Measurements from ENCODE around the gene OLFML2B. TPM values are rescaled to one million over a fixed set of nuclear protein-coding genes. Genes with fewer than 3 reads are reported as not detected.
A peak's percentile ranks its signal among the peaks of the same experiment; 100 is the strongest.

OLFML2B gene
- total RNA-seq, 1 experiment from 2014 or later = not detected

DNA sequence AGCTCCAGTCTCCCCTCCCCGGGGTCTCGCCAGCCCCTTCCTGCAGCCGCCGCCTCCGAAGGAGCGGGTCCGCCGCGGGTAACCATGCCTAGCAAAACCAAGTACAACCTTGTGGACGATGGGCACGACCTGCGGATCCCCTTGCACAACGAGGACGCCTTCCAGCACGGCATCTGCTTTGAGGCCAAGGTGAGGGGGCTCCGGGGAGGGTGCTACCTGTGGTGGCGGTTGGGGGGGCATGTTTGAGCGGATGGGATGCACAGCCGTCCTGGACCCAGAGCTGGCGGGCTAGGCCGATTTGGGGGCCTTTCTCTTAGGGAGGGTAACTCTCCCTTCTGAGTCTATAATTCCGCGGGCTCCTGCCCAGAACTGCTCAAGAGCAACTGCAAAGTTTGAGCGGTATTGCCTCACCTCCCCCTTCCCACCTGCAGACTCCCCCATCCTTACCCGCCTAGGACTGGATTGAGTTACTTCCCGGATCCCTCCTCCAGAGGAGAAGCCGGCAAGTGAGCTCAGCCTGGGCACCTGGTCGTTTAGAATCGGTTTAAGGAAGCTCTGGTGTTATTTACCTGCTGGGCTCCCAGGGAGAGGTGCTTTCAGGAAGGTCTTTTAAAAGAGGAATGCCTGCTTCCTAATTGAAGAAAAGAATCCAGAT lies 46.6 kb upstream of the OLFML2B start:
- ChIA-PET CTCF (no interaction called here), POLR2A (ENCODE audit: unreplicated experiment) (interaction anchor here (0.6 to 0.7 kb wide), 3 partner anchors 62 to 277 kb away, joined by 3 to 9 read pairs (median 7); no protein-coding TSS in a partner anchor)
- Histone ChIP-seq H3K9me2 (ENCODE audit: insufficient read depth) (no peaks in the 10 kb centered on the region), H3K4me3 (peak overlapping the region; percentile 67), H3K79me2 (ENCODE audit: low read depth) (peaks cover 63% of the 10 kb centered on the region), H3K9me3 (ENCODE audit: insufficient read depth, low read depth) (peaks cover 10% of the 10 kb centered on the region; the same call in 1 of the 2 replicates), H3K27ac (peak overlapping the region; percentile 2; the same call in 1 of the 2 replicates), H4K20me1 (ENCODE audit: insufficient read depth) (peaks cover 17% of the 10 kb centered on the region; the same call in 1 of the 2 replicates), H3K36me3 (ENCODE audit: low read depth) (peaks cover 21% of the 10 kb centered on the region), H3K27me3 (ENCODE audit: insufficient read depth, low read depth) (no peaks in the 10 kb centered on the region), H2AFZ (peak overlapping the region; percentile 64), H3F3A (ENCODE audit: insufficient read depth, low read depth) (peaks cover 15% of the 10 kb centered on the region), H3K4me1 (replicated peaks; ENCODE audit: insufficient read depth) (peaks cover 58% of the 10 kb centered on the region), H3K4me2 (peak overlapping the region; percentile 92)
- no TSS peak for BruUV-seq (replicated peaks)
- TF ChIP-seq EZH2 (IDR thresholded peaks at IDR 0.05; ENCODE audit: low read depth) = no peak
- peak; percentile 27 to 62 for DNase-seq
- intact Hi-C loops (cut with micrococcal nuclease; ENCODE audit: unreplicated experiment) = no loop called here

DNA sequence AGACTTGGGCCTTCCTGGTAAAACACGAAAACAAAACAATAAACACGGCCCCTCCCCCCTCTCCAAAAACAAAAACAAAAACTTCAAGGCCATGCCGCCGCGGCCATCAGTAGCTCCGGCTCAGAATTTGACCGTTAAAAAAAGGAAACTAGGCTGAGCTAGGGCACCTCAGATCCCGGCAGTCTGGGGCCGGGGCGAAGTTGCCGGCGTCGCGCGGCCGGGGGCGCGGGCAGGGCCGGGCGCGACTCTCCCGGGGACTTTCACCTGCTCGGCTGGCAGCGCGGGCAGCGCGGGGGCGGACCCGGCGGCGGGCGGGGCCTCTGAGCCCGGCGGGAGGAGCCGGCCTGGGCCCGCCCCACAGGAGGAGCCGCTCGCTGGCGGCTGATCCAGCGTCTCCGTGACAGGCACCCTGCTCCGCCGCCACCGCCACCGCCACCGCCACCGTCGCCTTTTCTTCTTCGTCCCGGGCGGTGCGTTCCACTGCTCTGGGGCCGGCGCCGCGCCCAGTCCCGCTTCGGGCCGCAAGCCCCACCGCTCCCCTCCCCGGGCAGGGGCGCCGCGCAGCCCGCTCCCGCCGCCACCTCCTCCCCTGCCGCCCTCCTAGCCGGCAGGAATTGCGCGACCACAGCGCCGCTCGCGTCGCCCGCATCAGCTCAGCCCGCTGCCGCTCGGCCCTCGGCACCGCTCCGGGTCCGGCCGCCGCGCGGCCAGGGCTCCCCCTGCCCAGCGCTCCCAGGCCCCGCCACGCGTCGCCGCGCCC lies 45.8 kb upstream of the OLFML2B start, which contains the start of gene NOS1AP:
Gene NOS1AP (plus strand): TSS at position 358 of the 760 bp plus-strand sequence. CDS start 487 bp downstream, outside the sequence.
- Histone ChIP-seq H3K4me3 (peak within 1 kb of the TSS; percentile 67), H3K36me3 (ENCODE audit: low read depth) (peaks cover 13% of the 10 kb centered on the region), H3K9me2 (ENCODE audit: insufficient read depth) (no peaks in the 10 kb centered on the region), H2AFZ (peak within 1 kb of the TSS; percentile 94), H3K4me1 (replicated peaks; ENCODE audit: insufficient read depth) (peaks cover 51% of the 10 kb centered on the region), H3K79me2 (ENCODE audit: low read depth) (peaks cover 56% of the 10 kb centered on the region), H3F3A (ENCODE audit: insufficient read depth, low read depth) (peaks cover 8% of the 10 kb centered on the region; the same call in 1 of the 2 replicates), H4K20me1 (ENCODE audit: insufficient read depth) (peaks cover 17% of the 10 kb centered on the region; the same call in 1 of the 2 replicates), H3K9me3 (ENCODE audit: insufficient read depth, low read depth) (peaks cover 4% of the 10 kb centered on the region; the same call in 1 of the 2 replicates), H3K27me3 (ENCODE audit: insufficient read depth, low read depth) (no peaks in the 10 kb centered on the region), H3K4me2 (peak within 1 kb of the TSS; percentile 92), H3K27ac (peak within 1 kb of the TSS; percentile 2; the same call in 1 of the 2 replicates)
- no peak for TF ChIP-seq EZH2 (IDR thresholded peaks at IDR 0.05; ENCODE audit: low read depth)
- TF ChIP-seq, protein P1, sequence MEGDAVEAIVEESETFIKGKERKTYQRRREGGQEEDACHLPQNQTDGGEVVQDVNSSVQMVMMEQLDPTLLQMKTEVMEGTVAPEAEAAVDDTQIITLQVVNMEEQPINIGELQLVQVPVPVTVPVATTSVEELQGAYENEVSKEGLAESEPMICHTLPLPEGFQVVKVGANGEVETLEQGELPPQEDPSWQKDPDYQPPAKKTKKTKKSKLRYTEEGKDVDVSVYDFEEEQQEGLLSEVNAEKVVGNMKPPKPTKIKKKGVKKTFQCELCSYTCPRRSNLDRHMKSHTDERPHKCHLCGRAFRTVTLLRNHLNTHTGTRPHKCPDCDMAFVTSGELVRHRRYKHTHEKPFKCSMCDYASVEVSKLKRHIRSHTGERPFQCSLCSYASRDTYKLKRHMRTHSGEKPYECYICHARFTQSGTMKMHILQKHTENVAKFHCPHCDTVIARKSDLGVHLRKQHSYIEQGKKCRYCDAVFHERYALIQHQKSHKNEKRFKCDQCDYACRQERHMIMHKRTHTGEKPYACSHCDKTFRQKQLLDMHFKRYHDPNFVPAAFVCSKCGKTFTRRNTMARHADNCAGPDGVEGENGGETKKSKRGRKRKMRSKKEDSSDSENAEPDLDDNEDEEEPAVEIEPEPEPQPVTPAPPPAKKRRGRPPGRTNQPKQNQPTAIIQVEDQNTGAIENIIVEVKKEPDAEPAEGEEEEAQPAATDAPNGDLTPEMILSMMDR (conservative IDR thresholded peaks at IDR 0.05) = no peak
- BruUV-seq (replicated peaks) = no TSS peak
- ChIA-PET CTCF (no interaction called here), POLR2A (ENCODE audit: unreplicated experiment) (no interaction called here)
- intact Hi-C loops (cut with micrococcal nuclease; ENCODE audit: unreplicated experiment) = no loop called here
- DNase-seq = peak; percentile 49 to 84

DNA sequence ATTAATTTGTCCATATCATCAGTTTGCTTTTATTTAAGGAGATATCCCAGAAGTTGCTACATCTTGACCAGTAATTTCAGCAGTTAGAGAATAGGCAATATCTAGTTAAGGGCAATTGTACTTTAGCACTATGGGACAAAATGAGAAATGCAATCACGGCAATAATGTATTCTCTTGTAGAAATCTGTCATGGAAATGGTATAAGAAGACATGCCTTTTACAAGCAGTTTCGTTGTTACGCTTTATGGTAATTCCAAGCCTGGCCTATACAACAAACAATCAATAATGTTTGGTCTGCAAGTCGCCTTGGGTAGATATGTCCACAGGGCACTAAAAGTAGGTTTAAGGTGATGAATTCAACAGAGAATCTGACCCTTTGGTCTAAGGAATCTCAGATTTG lies 44.6 kb upstream of the OLFML2B start:
- 0 out of 2 replicates have a peak, but pooled peaks cover 4% of the 10 kb centered on the region for H3K36me3 ChIP-seq (ENCODE audit: low read depth)
- peaks cover 17% of the 10 kb centered on the region; the same call in 1 of the 2 replicates for H4K20me1 ChIP-seq (ENCODE audit: insufficient read depth)
- H3F3A ChIP-seq (ENCODE audit: insufficient read depth, low read depth) = no peaks in the 10 kb centered on the region; the same call in 1 of the 2 replicates
- no TSS peak for BruUV-seq (replicated peaks)
- peaks cover 43% of the 10 kb centered on the region for H3K79me2 ChIP-seq (ENCODE audit: low read depth)
- ChIA-PET POLR2A (ENCODE audit: unreplicated experiment) (no interaction called here), CTCF (no interaction called here)
- no peaks in the 10 kb centered on the region for H3K9me2 ChIP-seq (ENCODE audit: insufficient read depth)
- no peaks in the 10 kb centered on the region for H3K27me3 ChIP-seq (ENCODE audit: insufficient read depth, low read depth)
- no peak for DNase-seq
- H2AFZ ChIP-seq = no peak overlapping the region
- H3K27ac ChIP-seq = no peak overlapping the region
- no peak overlapping the region for H3K4me3 ChIP-seq
- no peak for TF ChIP-seq EZH2 (IDR thresholded peaks at IDR 0.05; ENCODE audit: low read depth)
- TF ChIP-seq, protein P1 (conservative IDR thresholded peaks at IDR 0.05) = no peak
- H3K4me1 ChIP-seq (replicated peaks; ENCODE audit: insufficient read depth) = peaks cover 40% of the 10 kb centered on the region
- H3K9me3 ChIP-seq (ENCODE audit: insufficient read depth, low read depth) = no peaks in the 10 kb centered on the region
- intact Hi-C loops (cut with micrococcal nuclease; ENCODE audit: unreplicated experiment) = no loop called here
- peak overlapping the region; percentile 92 for H3K4me2 ChIP-seq

Measured in PC-9 (cell line).